Right kidney (tissue), 1 donor: Measurements from ENCODE around the gene LAGE3.
"Not testable (repeated sequence)": the region's sequence is repeated elsewhere in the genome, so short reads cannot be mapped to it uniquely, and the experiment has no call there.

Experiments used
- DNase-seq: peaks from one replicate; pipeline ENCODE4 v3.0.0-alpha.2; 2016

The LAGE3 gene

DNA sequence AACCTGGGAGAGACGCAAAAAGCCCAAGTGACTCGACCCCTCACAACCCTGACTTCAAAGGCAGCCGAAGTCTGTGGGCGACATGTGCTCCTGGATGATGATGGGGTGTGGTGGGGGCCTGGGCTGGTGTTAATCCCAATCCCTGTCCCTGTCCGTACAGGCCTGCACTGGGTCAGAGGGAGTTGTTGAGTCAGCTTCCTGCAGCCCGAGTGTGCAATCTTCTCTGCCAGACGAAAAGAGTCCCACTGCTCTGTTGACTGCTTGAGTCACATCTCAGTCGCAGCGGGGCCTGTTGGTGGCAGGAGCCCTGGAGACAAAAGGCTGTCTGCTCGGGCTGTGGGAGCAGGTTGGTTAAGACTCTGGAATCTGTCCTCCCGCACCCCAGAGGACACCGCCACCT, 26.7 kb upstream of the LAGE3 start:
- DNase-seq, result no peak

DNA sequence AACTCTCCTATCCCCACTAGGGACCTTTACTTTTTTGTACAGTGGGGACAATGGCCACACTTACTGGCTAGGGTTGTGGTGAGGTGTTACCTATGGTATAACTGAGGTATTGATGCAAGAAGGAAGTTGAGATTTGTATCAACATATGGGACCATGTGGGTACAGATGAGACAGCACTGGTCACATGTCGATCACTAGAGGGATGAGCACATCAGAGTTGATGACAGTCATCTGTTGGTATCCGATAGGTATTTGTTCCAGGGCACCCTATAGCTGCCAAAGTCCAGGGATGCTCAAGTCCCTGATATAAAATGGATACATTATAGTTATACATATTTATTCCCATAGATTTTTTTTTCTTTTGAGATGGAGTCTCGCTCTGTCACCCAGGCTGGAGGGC, 23.9 kb upstream of the LAGE3 start:
- DNase-seq, result no peak

DNA sequence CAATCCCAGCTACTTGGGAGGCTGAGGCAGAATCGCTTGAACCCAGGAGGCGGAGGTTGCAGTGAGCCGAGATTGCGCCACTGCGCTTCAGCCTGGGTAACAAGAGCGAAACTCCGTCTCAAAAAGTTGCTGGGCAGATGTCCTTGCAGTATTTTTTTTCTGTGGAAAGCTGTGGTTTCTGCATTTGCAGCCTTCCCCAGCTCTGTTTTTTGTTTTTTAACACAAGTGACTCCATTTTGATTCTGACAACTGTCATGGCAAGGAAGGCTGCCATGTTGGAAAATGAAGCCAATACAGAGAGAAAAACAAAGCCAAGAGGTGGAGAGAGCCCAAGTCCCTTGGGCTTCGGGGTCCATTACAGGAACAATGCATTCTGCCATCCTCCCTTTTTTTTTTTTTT, 23.0 kb upstream of the LAGE3 start:
- no peak for DNase-seq

DNA sequence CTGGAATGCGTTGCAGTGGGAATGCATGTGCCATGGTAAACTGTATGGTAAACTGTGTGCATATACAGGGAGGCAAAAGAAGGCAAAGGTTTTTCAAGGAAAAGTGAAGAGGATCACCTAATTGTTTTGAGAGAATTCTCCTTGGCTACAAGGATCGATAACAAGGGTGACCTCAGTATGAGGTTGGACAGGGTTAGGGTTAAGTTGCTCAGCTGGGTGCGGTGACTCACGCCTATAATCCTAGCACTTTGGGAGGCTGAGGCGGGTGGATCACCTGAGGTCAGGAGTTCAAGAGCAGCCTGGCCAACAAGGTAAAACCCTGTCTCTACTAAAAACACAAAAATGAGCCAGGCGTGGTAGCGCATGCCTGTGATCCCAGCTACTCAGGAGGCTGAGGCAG, 22.3 kb upstream of the LAGE3 start:
- DNase-seq, result not testable (repeated sequence)

DNA sequence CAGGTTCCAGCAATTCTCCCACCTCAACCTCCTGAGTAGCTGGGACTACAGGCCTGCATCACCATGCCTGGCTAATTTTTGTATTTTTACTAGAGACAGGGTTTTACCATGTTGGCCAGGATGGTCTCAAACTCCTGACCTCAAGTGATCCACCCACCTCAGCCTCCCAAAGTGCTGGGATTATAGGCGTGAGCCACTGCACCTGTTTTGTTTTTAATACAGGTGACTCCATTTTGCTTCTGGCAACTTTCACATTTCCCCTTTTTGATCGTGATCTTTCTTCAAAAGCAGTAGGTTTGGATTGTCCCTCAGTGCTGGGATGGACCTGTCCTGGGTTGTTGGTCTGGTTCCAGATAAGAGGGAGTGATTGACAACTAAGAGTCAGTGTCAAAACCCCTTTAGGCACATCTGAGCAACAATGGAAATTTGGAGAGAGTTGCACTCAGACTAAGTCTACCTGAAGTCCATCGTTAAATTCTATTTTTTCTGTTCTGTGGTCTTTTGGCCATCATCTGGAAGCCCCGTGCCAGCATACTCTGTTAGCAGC, 17.6 kb upstream of the LAGE3 start:
- not testable (repeated sequence) for DNase-seq

DNA sequence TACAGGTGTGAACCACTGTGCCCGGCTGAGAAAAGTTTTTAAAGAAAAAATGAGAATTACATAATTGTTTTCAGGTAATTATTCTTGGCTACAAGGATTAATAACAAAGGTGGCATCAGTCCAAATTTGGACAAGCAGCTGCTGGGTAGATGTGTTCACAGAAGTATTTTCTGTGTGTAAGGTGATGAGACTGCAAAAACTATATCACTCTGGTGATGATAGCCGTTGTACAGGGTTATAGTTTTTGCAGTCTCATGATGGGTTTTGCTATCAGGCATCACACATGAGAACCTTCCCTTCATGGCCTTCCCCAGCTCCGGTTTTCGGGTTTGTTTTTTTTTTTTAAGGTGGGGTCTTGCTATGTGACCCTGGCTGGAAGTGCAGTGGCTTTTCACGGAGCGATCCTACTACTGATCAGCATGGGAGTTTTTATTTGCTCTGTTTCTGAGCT, 16.4 kb upstream of the LAGE3 start:
- no peak for DNase-seq

DNA sequence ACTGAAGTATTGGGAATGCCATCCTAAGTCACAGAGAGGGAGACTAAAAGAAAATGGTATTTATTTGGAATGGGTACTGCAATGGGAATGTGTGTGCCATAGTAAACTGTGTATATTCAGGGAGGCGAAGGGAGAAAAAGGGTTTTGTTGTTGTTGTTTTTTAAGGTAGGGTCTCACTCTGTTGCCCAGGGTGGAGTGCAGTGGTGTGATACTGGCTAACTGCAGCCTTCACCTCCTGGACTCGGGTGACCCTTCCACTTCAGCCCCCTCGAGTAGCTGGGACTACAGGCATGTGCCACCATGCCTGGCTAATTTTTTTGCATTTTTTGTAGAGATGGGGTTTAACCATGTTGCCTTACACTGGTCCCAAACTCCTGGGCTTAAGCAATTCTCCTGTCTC, 15.6 kb upstream of the LAGE3 start:
- DNase-seq, result no peak

DNA sequence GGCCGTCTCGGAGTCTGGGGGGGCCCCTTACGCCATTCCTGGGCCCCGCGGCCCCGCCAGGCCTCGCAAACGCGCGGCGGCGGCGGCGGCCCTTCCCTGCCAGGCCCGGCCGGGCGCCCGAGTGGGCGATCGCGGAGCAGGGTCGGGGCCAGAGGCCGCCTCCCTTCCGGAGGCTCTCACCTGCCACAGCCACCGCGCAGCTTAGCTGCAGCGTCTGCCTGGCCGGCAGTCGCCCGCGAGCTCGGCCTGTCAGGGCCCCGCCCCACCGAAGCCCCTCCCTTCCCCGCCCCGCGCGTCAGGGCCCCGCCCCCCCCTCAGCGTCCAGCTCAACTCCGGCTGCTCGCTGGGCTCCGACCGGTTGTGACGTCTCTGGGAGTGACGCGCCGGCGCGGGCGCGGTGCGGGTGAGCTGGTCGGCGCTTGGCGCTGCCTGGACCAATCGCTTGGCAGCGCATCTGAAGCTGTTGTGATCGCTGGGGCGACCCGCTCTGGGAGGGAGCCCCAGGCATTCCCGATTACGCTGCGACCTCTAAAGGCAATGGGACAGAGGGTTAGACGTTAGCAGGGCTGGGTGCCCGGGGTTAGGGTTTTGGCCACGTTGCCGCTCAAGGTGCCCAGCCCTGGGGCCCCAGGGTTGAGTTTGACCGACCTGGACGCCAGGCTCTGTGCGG, 11.5 kb upstream of the LAGE3 start, which contains the start of gene SLC10A3:
SLC10A3 (minus strand) TSS at position 216 of the 670 bp plus-strand sequence. CDS start 1,689 bp downstream, outside the sequence.
- DNase-seq, result peak; percentile 75

DNA sequence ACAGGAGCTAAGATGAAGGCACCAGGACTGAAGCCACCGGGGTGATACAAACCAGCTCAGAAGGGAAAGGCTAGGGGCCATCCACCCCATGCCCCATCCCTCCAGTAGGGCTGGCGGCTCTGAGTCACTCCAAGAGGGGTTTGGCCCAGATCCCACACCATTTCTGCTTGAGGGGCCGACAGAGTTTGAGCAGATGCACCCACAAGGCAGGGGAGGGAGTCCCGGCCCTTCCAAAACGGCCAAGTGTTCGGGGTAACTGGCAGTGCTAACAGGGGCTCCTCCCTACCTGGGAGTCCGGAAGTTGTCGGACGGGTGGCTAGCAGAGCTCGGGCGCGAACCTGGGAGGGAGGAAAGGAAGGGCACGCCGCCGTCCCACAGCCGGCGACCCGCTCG, 10.9 kb upstream of the LAGE3 start:
- DNase-seq, result peak; percentile 52

DNA sequence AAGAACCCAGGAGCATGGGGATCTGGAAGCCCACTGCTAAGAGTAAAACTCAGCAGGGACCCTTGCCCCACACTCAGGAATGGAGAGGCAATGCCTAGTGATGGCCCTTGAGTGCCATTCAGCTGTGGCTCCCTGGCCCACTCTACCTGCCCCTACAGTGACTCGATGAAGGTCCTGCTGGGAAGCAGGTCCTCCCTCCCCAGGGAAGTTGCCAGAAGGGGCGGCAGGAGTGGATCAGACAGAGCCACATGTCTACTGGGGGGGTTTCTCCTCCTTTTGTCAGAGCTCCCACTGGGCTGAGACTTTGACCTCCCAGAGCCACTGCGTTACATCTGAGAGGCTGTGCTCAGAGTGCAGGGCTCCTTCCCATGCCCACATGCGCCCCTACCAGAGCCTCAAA, 10.1 kb upstream of the LAGE3 start:
- DNase-seq, result no peak

DNA sequence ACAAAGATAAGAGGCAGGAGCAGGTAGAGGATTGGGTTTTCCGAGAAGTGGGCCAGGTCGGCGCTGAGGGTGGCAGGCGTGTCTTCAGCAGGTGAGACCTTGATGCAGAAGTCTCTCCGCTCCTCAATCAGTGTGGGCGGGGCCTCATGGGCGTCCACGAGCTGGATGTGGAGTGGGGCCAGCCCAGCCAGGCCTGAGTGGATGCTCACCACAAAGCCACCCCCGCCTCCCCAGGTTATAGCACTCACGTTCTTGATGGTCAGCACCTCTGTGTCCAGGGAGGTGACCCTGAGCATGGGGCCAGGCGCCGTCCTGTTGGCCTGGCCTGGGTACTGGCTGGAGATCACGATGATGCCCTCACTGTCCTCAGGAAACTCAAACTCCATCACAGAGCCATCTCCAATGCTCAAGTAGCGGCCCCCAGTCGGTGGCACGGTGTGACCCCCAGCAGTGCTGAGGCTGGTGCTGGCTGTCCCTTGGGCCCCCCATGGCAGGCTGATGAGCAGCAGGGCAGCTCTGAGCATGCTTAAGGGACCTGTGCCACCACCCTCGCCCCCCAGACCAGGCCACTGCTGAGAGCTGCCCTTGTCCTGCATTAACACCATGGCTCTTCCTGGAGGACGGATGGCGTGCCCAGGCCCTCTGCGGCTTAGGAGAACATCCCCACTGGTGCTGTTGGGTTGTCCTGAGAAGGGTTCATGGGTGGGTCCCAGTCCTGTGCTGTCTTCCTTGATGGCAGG, 9.4 kb upstream of the LAGE3 start:
- no peak for DNase-seq

DNA sequence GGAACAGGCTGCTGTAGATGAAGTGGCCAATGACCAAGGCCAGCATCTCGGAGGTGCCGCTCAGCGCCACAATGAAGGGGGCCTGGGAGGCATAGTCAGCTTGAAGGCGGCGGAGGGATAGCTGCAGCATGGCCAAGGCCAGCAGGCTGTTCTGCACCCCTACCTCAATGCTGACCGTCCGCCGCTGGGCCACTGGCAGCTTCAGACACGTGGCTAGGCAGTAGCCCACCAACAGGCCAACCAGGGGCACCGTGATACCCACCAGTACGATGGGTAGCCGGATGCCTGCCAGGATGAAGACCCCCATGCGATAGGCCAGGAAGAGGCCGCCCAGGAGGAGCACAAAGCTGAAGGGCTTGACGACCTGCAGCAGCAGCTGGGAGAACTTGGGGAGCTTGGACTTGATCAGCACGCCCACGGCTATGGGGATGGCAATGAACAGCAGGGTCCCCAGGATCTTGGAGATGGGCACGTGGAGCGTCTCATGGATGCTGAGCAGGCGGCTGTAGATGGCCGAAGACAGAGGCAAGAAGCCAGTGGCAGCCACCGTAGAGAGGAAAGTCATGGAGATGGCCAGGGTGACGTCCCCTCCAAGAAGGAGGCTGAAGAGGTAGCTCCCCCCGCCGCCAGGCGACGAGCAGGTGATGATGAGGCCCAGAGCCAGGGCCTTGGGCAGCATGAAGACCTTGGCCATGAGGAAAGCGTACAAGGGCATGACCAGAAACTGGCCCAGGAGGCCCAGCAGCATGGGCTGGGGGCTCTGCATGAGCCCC, 8.6 kb upstream of the LAGE3 start:
- no peak for DNase-seq

DNA sequence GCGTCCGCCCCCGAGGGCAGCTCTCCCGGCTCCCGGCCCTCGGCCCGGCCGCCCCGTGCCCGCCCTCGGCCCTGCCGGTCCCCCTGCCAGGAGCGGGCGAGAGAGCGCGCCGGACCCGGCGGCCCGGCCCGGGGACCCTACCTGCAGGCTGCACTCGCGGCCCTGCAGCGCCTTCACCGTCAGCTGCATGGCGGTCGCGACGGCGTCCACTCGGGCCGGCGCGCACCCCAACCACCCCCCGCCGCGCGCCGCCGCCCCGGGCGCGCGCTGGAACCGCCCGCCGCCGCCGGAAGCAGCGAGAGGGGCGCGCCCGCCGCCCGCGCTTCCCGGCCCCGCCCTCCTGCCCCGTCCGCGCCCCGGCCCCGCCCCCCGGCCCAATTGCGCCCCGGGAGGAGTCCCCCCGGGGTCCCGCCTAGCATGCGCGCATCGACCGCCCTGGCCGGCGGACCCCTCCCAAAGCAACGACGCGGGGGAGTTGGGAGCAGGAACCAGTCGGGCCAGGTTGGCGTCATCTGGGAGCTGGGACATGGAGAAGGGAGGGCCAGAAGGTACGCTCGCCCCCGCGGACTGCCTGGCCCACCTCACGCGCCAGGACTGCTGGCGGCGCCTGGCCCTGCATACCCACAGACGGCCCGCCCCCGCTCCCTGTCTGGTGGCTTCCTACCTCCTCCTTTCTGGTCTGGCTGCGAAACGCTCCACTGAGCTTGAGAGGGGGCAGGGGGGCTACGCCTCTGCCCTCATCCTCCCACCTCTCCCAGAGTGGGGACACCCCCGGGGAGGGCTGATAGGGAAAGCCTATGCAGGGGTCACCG, 7.5 kb upstream of the LAGE3 start, which contains the start of gene UBL4A:
UBL4A (minus strand) TSS at position 220 of the 812 bp plus-strand sequence; CDS start at position 189, 31 bp downstream.
- DNase-seq, result peak; percentile 66

DNA sequence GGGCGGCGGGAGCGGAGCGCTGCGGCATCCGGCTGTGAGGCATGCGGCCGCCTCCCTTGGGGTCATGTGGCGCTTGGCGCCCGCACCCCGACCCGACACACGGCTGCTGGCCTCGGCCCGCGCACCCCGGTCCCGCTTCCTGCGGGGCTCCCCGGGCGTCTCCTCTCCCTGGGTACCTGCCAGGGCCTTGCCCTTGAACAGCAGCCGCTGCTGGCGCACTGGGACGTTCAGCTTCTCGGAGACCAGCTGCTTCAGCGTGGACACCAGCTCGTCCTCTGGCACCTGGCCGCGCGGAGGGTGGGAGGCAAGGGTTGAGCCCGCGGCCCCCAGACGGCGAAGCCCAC, 6.9 kb upstream of the LAGE3 start:
- peak; percentile 58 for DNase-seq

DNA sequence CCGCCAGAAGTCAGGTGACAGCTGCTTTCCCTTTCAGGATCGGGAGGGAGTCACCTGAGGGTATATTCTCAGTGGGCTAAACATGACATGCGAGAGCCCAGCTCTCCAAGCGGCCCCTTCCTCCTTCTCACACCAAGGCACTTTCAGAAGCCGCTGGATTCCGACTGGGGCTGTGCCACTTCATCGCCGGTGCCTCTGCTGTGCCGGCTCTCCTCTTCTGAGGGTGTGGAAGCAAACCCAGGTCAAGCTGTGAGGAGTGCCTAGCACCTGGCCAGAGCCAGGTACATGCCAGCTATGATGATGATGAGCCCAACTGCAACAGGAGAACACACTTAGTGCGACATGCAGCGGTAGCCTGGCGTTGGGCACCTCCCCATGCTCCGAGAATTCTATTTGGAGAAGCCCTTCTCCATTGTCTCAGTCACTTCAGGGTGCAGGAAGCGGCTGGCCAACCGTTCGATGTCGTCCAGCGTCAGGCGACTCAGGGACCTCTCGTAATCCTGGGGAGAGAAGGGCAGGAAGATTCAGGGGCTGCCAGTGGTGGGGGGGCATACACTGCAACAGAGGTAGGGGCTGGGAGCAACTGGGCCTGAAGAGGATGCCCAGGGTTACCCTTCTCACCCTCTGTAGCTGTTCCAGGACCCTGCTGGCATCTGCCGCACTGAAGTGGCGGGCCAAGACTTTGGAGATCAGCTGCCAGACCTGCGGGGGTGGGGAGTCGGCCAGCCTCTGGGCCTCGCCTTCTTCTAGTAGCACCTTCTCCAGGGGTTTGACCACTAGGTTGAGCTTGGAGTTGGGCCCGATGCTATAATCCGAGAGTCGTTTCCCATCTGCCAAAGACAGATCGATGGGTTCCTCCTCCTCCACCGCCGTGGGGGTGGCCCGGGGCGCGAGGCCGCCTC, 6.3 kb upstream of the LAGE3 start:
- no peak for DNase-seq

DNA sequence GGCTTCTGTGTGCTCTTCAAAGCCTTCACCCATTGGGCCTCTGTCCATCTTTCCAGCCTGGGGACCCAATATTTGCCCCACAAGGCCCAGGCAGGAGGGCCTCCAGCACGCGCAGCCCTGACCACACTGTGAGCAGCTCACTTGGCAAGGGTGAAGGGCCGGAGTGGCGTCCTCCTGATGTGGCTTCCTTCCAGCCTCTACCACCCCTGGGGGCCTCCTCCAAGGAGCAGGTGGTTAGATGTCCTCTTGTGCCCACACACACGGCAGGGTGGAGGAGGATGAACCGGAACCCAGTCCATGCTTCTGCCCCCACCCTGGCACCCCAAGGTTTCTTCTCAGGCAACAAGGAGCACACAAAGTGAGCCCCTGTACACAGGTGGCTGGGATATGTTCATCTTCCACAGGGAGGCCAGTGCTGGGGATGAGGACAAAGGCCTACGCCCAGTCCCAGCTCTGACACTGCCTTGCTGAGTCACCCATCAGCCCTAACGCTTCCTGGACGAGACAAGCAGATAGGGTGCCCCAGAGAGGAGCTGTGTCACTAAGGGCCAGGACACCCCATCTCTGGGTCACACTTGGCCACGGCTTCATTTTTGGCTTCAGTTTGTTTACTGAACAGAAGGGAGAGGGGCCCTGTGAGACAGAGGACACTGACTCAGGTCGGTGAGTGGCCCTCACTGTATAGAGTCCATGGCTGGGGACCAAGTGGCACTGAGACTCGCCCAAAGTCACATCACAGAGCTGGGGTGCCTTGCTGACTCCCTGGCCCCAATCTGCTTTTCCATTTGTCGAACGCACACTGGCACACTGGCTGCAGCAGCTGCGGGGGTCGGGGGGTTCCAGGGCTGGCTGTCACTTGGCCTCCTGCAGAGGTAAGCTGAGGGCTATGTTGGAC, 5.4 kb upstream of the LAGE3 start:
- no peak for DNase-seq

DNA sequence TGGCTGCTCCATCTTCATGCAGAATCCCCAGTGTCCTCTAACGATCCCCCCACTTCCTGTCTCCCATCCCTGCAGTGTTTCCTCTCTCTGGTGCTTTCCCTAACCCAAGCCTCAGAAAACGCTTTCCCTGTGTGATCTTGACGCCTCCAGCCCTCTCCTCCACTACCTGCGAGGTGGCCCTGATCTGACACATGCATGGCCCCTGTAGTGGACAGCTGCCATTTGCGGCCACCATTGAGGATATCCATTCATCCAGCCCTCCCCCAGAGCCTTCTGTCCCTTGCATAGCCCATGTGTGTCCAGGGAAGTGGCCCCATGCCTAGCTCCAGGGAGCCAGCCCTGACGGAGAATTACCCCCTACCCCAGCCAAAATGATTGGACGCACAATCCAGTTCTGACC, 4.2 kb upstream of the LAGE3 start:
- no peak for DNase-seq

DNA sequence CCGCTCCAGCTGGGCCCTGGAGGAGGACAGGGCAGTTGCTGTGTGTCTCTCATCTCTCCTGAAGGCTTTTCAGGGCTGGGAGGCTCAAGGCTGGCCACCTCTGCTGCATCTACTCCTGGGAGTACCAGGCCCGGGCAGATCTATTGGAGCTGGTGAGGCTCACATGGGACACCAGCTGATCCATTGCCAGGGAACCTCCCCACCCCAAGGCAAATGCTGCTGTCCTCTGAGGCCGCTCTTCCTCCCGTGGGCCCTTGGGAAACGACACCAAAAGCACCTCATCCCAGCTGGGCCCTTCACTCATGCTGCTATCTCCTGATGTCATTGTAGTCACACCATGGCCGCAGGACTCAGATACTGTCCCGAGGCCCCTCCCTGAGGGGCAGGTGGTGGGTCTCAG, 3.7 kb upstream of the LAGE3 start:
- no peak for DNase-seq

DNA sequence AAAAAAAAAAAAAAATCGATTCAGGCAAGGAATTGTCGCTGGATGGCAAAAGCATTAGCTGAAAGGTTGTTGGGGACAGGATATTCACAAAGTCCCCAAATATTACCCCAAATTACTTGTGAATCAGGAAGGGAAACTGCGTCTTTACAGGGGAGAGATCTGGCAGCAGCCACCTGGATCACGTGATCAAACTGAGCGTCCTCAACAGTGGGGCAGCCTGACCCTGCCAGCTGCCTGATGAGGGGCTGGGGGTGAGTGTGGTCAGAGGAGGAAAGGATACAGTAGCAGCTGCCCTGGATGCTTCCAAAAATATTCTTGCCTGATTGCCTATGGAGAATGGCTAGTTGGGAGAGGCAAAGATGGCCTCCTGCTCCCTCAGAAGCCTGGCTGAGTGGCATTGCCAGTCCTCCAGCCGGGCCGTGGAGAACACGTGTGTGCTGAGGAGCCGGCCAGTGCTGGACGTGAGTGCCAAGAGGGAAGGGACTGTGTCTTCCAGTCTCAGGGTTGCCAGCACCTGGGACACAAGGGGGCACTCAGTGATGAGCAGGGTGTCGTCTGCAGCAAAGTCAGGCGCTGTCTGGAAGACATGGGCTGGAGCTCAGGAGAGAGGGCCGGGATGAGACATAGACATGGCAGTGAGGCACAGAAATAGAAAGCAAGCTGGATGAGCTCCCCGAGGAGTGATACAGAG, 3.0 kb upstream of the LAGE3 start:
- DNase-seq, result no peak
